ENCODE measurements around the gene ISL1. TPM values are rescaled to one million over a fixed set of nuclear protein-coding genes. Genes with fewer than 3 reads are reported as not detected.
A peak's percentile ranks its signal among the peaks of the same experiment; 100 is the strongest.

The ISL1 gene
- total RNA-seq, 1 donor from 2014 or later, result 0.15 TPM

- H3K4me3 ChIP-seq, result peak overlapping the region; percentile 45
- no peaks in the 10 kb centered on the region for H3K36me3 ChIP-seq
- peaks cover 97% of the 10 kb centered on the region for H3K27me3 ChIP-seq (ENCODE audit: low read depth)
- no peaks in the 10 kb centered on the region for H3K9me3 ChIP-seq
- ATAC-seq (peak; percentile 34 to 51), DNase-seq (no peak)
- peaks cover 30% of the 10 kb centered on the region for H3K4me1 ChIP-seq
- no peak for TF ChIP-seq CTCF (IDR thresholded peaks at IDR 0.05)
- intact Hi-C loops (cut with DNase I), result no loop called here
- no peak overlapping the region for H3K27ac ChIP-seq
Measured at GRCh38 chr5:51382521-51383130, 622 bp upstream of the ISL1 start.

GRCh38 chr5:51384281-51384840 lies 1.1 kb downstream of the ISL1 start:
- H3K4me3 ChIP-seq, result no peak overlapping the region
- H3K27me3 ChIP-seq (ENCODE audit: low read depth), result peaks cover 97% of the 10 kb centered on the region
- H3K36me3 ChIP-seq, result no peaks in the 10 kb centered on the region
- ATAC-seq (no peak), DNase-seq (no peak)
- intact Hi-C loops (cut with DNase I), result no loop called here
- peaks cover 25% of the 10 kb centered on the region for H3K4me1 ChIP-seq
- no peak for TF ChIP-seq CTCF (IDR thresholded peaks at IDR 0.05)
- H3K9me3 ChIP-seq, result no peaks in the 10 kb centered on the region
- H3K27ac ChIP-seq, result no peak overlapping the region

- peaks cover 31% of the 10 kb centered on the region for H3K4me1 ChIP-seq
- H3K4me3 ChIP-seq, result no peak overlapping the region
- no peak for TF ChIP-seq CTCF (IDR thresholded peaks at IDR 0.05)
- H3K27ac ChIP-seq, result no peak overlapping the region
- DNase-seq (no peak), ATAC-seq (no peak)
- H3K9me3 ChIP-seq, result no peaks in the 10 kb centered on the region
- intact Hi-C loops (cut with DNase I), result no loop called here
- no peaks in the 10 kb centered on the region for H3K36me3 ChIP-seq
- peaks cover 97% of the 10 kb centered on the region for H3K27me3 ChIP-seq (ENCODE audit: low read depth)
Measured at GRCh38 chr5:51385216-51385615, 2.0 kb downstream of the ISL1 start.

- Histone ChIP-seq H3K4me1 (peaks cover 32% of the 10 kb centered on the region), H3K27ac (no peak overlapping the region), H3K27me3 (ENCODE audit: low read depth) (peaks cover 94% of the 10 kb centered on the region), H3K36me3 (no peaks in the 10 kb centered on the region), H3K4me3 (no peak overlapping the region), H3K9me3 (no peaks in the 10 kb centered on the region)
- no peak for DNase-seq
- intact Hi-C loops (cut with DNase I), result no loop called here
- no peak for ATAC-seq
- TF ChIP-seq CTCF (IDR thresholded peaks at IDR 0.05), result no peak
Measured at GRCh38 chr5:51386916-51387883, 4.0 kb downstream of the ISL1 start.

- DNase-seq (no peak), ATAC-seq (no peak)
- no peak overlapping the region for H3K4me3 ChIP-seq
- H3K27me3 ChIP-seq (ENCODE audit: low read depth), result peaks cover 92% of the 10 kb centered on the region
- H3K4me1 ChIP-seq, result peaks cover 28% of the 10 kb centered on the region
- no peak for TF ChIP-seq CTCF (IDR thresholded peaks at IDR 0.05)
- H3K27ac ChIP-seq, result no peak overlapping the region
- intact Hi-C loops (cut with DNase I), result no loop called here
- H3K9me3 ChIP-seq, result no peaks in the 10 kb centered on the region
- no peaks in the 10 kb centered on the region for H3K36me3 ChIP-seq
Measured at GRCh38 chr5:51387884-51388275, 4.6 kb downstream of the ISL1 start.

Data from lower lobe of right lung (tissue), 2 donors.